DMS53 treated with DMSO at 0.1 percent for 48 hours (cell line): Measurements from ENCODE around the gene ALK.

Experiments used
- DNase-seq: peaks from one replicate; lab custom pipeline; 2025; ENCODE audit not compliant: unreplicated experiment; lab: John Stamatoyannopoulos, UW

Gene ALK

DNA sequence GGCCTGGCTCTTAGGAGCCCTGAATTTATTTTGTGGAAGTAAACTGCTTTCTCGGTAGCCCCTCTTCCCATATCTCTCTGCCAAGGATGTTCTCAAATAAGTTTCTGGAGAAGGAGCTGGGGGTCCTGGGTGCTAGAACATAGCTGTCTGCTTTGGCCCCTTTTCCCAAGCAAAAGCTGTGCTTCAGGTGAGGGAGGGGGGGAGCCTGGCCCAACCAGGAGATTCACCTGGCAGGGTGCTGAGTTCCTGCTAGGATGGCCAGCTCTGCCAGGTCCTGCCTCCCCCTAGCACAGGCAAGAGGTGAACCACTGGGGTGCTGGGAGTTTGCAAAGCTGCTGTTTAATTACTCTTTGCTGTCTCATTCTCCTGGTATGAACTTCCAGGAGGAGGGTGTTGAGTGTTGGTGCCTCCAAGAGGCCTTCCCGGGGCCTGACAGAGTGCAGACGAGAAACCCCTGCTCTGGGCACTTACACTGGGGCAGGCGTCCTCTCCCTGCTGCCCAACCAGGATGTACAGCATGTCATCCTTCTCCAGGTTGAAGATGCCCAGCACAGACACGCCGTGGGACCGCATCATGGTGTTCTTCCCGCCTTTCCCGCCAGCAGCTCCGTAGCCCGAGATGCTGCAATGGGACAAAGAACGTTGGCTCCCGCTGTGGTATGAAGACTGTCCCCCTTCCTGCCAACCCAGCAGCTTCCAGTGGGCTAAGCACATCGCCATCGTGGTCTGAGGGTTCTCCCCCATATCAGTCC, 682.0 kb downstream of the ALK start:
- DNase-seq = no peak

DNA sequence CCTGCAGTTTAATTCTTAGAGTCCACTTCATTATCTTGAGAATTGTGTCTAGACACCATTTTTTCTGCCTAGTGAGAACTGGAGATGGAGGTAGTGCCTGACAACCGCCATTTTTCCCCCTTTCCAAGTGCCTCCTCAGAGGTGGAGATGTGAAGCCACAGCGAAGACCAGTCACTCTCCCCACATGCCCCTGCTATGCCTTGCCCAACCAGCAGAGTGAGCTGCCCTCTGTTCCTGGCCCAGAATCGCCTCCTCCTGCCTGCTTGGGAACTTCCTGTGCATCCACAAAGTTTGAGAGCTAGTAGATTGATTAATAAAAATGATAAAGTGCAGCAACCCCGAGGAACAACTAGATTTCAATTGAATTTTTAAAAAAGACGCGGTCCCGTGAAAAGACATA, 682.9 kb downstream of the ALK start:
- DNase-seq = peak; percentile 16

- DNase-seq = no peak
These were observed 685.3 kb downstream of the ALK start for GRCh38 chr2:29236074-29236473.

- no peak for DNase-seq
These were observed 686.0 kb downstream of the ALK start for GRCh38 chr2:29235411-29235810.

DNA sequence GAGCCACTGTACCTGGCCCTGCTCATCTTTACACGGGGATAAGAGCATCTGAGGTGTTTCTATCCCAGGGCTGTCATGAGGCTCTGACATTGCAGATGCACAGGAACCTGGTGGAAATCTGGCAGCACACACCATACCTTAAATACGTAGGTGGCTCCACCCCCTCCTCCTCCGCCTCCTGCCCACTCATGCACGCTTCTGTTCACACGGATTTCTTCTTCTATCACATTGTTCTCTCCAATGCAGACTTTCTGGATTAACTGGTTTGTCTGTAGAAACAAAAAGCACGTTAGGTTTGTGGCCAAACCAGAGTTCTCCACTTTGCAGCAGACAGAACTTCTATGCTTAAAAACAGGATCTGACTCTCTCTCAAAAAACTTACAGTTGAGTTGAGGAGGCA, 688.0 kb downstream of the ALK start:
- DNase-seq = peak; percentile 64

DNA sequence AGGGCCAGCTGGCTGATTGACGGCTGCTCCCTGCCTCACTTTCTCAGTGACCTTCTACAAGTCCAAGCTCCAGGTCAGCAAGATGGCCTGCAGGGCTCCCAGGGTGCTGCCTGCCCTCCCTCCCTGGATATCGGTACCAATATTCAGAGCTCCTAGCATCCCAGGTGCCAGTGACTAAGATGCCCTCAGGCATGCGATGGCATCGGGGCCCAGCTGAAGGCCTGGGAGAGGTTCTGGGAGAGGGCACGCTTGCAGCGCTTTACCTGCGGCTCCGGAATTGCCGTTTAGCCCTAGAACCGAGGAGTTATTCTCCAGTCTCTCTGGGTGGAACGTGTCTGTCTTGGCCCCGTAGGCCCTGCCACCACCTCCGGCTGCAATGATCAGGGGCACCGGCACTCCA, 689.3 kb downstream of the ALK start:
- no peak for DNase-seq

DNA sequence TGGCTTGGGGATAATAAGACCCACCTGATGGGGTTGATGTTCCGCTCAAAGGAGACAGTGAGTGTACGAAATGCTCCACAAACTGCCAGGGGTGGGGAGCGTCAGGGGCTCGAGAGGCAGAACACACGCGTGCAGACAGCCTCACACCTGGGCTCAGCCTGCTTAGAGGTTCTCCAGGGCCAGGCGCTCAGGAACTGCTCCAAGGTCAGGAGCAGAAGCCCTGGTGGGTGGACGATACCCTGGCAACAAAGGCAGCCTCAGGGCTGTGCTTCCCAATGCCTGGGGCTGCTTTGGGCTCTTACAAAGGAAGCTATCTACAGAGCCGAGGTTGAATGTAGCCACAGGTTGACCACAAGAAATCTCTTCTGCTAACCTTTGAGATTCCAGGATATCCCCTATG, 691.7 kb downstream of the ALK start:
- DNase-seq = no peak

DNA sequence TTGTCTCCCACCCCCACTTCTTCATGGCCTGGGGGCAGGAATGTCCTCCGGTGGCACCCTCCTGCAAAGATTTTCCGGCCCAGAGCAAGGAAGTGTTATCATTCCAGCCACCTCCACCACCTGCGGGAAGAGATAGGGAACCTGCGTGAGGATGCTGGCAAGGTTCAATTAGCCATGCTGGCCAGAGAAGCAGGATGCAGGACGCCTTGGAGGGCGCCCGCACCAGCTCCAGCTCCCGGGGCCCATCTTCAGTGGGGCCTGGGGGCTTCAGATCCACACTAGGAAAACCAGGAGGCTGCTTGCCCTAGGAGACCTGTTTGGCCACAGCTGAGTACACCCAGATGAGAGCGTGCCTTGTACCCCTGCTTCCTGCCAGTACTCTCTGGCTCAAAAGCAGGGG, 692.4 kb downstream of the ALK start:
- DNase-seq = no peak

DNA sequence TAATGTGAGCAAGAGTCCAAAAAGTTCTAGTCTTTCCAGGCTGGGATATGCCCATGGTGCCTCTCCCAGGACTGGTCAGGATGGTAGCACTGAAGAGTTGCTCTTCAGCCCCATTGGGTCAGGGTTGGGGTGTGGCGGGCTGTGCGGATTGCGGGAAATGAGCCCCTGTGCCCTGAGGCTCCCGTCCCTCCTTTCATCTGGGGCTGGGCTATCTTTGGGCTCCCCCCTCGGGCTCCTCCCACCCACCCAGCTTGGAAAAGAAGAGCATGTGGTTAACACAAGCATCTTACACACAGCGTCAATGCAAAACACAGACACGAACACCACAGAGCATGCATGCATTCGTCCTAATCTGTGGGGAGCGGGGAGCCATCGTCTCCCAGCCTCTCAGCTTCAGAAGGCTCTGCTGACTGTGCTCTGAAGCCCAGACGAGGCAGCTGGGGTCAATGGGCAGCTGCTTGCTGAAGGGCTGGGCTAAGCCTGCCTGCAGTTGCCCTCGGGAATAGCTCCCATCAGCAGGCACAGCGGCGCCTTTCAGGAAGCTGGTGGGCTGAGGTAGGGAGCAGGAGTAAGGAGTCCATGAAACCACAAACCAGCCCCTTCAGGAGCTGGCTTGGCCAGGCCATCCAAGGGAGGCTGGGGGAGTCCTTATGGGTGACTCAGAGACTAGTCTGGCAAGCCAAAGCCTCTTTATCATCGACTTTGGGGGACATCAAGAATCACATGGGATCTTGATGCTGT, 693.3 kb downstream of the ALK start:
- no peak for DNase-seq

GRCh38 chr2:29226808-29227207, 694.6 kb downstream of the ALK start:
- DNase-seq = no peak

GRCh38 chr2:29226375-29226774, 695.0 kb downstream of the ALK start:
- DNase-seq = no peak

- no peak for DNase-seq
These were observed 695.6 kb downstream of the ALK start for GRCh38 chr2:29225814-29226213.

DNA sequence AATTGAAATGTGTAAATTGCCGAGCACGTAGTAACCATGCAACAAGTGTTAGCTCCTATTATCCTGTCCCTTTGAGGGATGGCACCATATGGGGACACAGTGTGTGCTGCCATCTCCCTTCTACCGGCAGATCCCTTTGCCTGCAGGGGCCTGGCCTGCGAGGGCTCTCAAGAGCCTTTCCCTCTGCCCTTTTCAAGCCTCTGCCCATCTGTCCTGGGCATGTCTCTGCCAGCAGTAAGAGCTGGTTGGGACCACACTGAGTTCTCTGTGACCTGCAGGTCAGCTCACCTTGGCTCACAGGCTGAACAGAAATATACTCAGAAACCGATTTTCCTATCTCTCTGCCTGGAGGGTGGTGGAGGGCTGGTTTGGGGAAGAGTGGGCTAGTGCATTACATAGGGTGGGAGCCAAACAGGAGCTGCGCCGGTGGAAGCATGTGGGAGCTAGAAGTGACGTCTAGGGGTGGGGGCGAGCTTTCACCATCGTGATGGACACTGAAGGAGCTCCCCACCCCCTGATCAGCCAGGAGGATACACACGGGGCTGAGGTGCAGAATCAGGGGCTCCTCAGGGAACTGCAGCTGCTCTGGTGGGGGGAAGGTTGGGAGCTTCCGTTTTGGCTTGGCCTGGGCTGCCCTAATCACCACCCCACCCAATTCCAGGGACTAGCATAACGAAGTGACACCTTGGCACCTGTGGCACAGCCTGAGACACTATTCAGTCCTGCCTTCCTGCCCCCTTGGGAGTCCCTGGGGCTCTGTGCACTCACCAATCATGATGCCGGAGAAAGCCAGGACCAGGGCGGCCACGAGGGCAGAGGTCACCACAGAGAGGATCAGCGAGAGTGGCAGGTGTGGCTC, 696.5 kb downstream of the ALK start:
- no peak for DNase-seq

DNA sequence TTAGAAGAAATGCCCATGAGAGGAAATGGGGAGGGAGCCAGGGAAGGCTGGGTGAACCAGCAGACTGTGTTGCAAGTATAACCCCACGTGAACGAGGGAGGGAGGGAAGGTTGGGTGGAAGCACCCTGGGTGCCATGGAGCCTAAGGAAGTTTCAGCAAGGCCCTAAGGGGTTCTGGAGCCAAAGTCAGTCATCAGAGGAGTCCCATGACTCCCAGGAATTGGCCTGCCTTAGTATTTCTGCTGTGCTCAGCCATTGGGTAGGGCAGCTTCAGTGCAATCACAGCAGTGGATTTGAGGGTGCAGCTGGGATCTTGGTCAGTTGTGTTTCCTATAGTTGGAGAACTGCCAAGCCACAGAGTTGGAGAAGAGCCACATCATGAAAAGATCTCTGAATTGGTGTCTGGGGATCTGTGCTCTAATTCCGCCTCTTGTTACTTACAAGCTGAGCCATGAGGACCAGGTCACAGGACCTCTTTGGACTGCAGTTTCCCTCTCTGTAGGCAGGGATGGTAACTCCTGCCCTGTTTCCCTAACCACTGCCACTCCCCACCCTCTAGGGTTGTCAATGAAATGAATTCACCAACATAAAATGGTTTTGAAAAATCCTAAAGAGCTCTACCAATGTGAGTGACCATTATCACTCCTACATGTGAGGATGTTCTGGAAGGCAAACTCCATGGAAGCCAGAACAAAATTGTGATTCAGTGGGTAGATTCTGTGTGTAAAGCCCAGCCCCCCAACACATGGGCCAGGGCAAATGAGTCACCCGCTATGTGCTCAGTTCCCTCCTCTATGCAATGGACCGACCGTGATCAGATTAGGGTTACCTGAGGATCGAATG, 697.3 kb downstream of the ALK start:
- no peak for DNase-seq

DNA sequence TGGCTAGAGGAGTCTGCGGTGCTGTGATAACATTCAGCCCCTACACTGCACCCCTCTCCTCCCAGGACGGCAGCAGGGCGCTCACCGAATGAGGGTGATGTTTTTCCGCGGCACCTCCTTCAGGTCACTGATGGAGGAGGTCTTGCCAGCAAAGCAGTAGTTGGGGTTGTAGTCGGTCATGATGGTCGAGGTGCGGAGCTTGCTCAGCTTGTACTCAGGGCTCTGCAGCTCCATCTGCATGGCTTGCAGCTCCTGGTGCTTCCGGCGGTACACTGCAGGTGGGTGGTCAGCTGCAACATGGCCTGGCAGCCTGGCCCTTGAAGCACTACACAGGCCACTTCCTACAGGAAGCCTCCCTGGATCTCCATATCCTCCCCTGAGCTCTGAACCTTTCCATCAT, 698.1 kb downstream of the ALK start:
- DNase-seq = no peak

DNA sequence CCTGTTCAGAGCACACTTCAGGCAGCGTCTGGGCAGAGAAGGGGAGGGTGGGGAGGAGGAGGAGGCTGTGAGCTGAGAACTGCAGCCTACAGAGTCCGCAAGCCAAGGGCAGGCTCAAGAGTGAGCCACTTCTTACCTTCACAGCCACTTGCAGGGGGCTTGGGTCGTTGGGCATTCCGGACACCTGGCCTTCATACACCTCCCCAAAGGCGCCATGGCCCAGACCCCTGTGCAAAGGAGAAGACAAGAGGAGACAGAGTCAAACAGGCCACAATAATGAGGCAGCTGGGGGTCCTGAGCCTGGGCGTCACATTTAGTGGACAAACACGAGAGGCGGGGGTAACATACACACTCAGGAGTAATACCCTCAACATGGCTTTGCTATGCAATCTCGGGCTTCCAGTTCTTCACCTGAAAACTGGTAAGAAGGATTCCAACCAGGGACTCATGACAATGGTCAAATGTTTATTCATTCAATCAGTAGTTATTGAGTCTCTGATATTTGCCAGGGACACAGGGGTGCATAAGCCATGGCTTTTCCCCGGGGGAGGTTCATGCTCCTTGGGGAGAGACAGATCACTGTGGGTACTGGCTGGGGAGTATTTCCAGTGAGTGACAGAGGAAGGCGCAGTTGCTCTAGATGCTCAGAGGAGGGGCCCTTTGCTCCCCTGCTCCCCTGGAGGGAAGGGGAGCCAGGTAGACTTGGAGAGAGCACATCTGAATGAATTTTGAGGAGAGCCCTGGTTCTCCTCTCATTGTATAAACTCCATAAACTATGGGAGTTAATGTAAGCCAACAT, 698.8 kb downstream of the ALK start:
- no peak for DNase-seq

- DNase-seq = no peak
These were observed 700.7 kb downstream of the ALK start for GRCh38 chr2:29220506-29221270.

DNA sequence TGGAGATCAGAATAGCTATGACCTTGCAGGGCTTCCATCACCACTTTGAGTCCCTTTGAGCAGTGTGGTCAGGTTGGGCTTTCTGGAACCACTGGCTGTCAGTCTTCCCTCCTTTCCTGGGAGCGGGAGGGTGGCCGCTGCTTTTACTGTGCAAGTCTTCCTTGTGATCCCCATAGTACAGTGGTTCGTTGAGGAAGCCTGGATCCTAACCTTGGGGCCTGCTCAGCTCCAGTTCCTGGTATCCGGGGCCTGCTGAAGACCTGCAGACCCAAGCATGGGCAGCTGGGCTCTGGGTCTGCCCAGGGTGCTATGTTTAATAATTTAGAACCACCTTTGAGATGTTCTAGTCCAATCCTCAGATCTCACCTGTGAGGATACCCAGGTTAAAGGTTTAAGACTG, 702.0 kb downstream of the ALK start:
- no peak for DNase-seq

DNA sequence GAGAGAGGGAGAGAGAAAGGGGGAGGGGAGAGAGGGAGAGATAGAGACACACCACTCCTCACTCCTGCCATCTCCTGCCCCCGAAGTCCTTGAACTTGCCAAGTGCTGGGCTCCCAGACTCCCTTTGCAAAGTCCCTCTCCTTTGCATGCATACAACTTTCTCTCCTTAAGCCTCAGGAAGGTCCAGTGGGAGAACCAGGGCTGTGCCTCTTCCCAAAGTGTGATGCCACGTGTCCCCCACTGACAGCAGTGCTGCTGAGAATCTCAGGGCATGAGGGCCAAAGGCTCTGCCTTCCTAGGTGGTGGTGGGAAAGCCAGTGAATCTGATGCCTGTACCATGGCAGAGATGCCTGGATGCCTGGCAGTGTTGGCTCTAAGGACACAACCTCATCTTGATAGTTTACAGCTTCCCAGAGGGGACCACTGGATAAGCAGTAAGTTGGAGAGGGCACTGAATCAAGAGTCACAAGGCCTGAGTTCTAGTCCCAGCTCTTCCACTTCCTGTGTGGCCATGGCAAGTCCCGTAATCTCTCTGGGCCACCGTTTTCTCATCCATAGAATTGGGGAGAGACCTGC, 702.7 kb downstream of the ALK start:
- DNase-seq = no peak
